Measurements from ENCODE around the gene MTA1. TPM values are rescaled to one million over a fixed set of nuclear protein-coding genes. Genes with fewer than 3 reads are reported as not detected.

MTA1 gene
- total and polyA plus RNA-seq, 4 donors: 3.7 to 28.1 (median 21.0) TPM

GRCh38 chr14:105458010-105458409, 38.4 kb downstream of the MTA1 start (continued):
- no peak for TF ChIP-seq REST (IDR thresholded peaks at IDR 0.05)
- no peak for TF ChIP-seq HNF4G (IDR thresholded peaks at IDR 0.05)
- TF ChIP-seq JUND (IDR thresholded peaks at IDR 0.05): no peak
- TF ChIP-seq YY1 (IDR thresholded peaks at IDR 0.05): no peak
- no peak for TF ChIP-seq ATF3 (IDR thresholded peaks at IDR 0.05)

GRCh38 chr14:105458571-105458970, 38.9 kb downstream of the MTA1 start:
- H3K36me3 ChIP-seq (ENCODE audit: control insufficient read depth in 4 of 4, insufficient read depth in 3 of 4, low read depth in 1 of 4, low read length in 3 of 4): peaks cover 4 to 51% (median 21%) of the 10 kb centered on the region in 4 donors
- H3K9ac ChIP-seq (ENCODE audit: low read depth in 1 of 2, low read length in 2 of 2): no peak overlapping the region
- no peaks in the 10 kb centered on the region for H3K4me1 ChIP-seq (ENCODE audit: control insufficient read depth in 4 of 4, insufficient read depth in 4 of 4, low read length in 3 of 4)
- no peaks in the 10 kb centered on the region for H3K9me3 ChIP-seq (ENCODE audit: control insufficient read depth in 4 of 4, low read length in 3 of 4)
- no peak overlapping the region for H3K27ac ChIP-seq (ENCODE audit: low read depth in 1 of 2, low read length in 2 of 2)
- no peak overlapping the region for H3K4me3 ChIP-seq (ENCODE audit: low read depth in 1 of 3, low read length in 3 of 3)
- DNase-seq (ENCODE audit: low spot score): no peak
- TF ChIP-seq HNF4A (conservative IDR thresholded peaks at IDR 0.05) (no peak), TAF1 (conservative IDR thresholded peaks at IDR 0.05) (no peak), SP1 (IDR thresholded peaks at IDR 0.05) (no peak), ATF3 (IDR thresholded peaks at IDR 0.05) (no peak), EGR1 (IDR thresholded peaks at IDR 0.05; ENCODE audit: low read depth in 2 of 2) (no peak), CTCF (IDR thresholded peaks at IDR 0.05; ENCODE audit: low read depth, low read length, missing input control) (no peak), NR2F2 (IDR thresholded peaks at IDR 0.05) (no peak), FOXA1 (IDR thresholded peaks at IDR 0.05) (no peak), FOXA2 (IDR thresholded peaks at IDR 0.05) (no peak), ZBTB33 (IDR thresholded peaks at IDR 0.05) (no peak), REST (IDR thresholded peaks at IDR 0.05) (no peak), YY1 (IDR thresholded peaks at IDR 0.05) (no peak), RAD21 (IDR thresholded peaks at IDR 0.05) (no peak), HNF4G (IDR thresholded peaks at IDR 0.05) (no peak), MAX (IDR thresholded peaks at IDR 0.05) (no peak)
- H3K27me3 ChIP-seq (ENCODE audit: control insufficient read depth in 4 of 4, insufficient read depth in 4 of 4, low read length in 3 of 4): no peaks in the 10 kb centered on the region
- WGBS: 88% methylated on average over 14 of the region's 14 CpGs
